ENCODE measurements around the gene SHISA7.
A peak's percentile ranks its signal among the peaks of the same experiment; 100 is the strongest.

- TF ChIP-seq, protein P1, sequence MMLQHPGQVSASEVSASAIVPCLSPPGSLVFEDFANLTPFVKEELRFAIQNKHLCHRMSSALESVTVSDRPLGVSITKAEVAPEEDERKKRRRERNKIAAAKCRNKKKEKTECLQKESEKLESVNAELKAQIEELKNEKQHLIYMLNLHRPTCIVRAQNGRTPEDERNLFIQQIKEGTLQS (IDR thresholded peaks at IDR 0.05): no peak
- TF ChIP-seq CTCF (IDR thresholded peaks at IDR 0.05; ENCODE audit: low read depth, low read length, missing input control) (no peak), YY1 (IDR thresholded peaks at IDR 0.05) (peak; percentile 31)
These were observed 17.7 kb upstream of the SHISA7 start for GRCh38 chr19:55460670-55461258.
